ENCODE results near the gene ERG28. TPM values are rescaled to one million over a fixed set of nuclear protein-coding genes. Genes with fewer than 3 reads are reported as not detected.

ERG28 gene
- total and polyA plus RNA-seq, 2 donors (not counting 1 experiment from before 2014, with no cell fraction given), result 4.9 to 11.7 TPM

DNA sequence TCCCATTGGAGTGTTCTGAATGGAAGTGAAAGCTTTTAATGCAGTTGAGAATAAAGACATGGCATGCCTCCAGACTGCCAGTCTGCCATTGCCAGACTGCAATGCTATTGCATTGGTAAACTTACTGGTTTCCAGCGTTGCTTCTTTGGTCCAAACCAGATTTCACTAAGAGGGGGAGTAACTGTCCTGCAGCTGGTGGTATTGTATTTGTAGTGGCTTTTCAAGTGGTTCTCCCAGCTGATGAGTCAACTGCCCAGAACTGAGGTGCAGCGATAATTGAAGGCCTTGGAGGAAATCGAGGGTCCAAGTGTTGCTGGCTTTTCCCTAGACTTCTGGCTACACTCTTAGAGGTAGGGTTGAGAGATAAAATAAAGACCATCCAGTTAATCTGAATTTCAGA is 31.9 kb downstream of the ERG28 start:
- Histone ChIP-seq H2AFZ (ENCODE audit: insufficient read depth, low read depth, low read length, poor library complexity, severe bottlenecking) (no peak overlapping the region), H3K9me3 (ENCODE audit: control extremely low read depth in 1 of 3, control insufficient read depth in 2 of 3, insufficient read depth in 1 of 3, low read length in 2 of 3) (peaks cover 0 to 2% (median 0%) of the 10 kb centered on the region in 3 donors), H3K27ac (ENCODE audit: low read length in 2 of 2) (no peak overlapping the region), H3K79me2 (ENCODE audit: control insufficient read depth, insufficient read depth, low read length) (no peaks in the 10 kb centered on the region), H3K4me3 (ENCODE audit: control extremely low read depth in 1 of 5, extremely low read depth in 1 of 5, insufficient read depth in 1 of 5, low read depth in 2 of 5, low read length in 4 of 5) (no peak overlapping the region), H3K36me3 (replicated peaks in 1 of 2; ENCODE audit: control extremely low read depth in 1 of 2, control insufficient read depth in 1 of 2, extremely low read depth in 1 of 2, insufficient read depth in 2 of 2, low read length in 1 of 2) (no peaks in the 10 kb centered on the region), H4K20me1 (ENCODE audit: control insufficient read depth, insufficient read depth, low read length, poor library complexity, severe bottlenecking) (no peaks in the 10 kb centered on the region), H3K4me2 (replicated peaks; ENCODE audit: low read depth, low read length, poor library complexity, severe bottlenecking) (no peak overlapping the region), H3K4me1 (ENCODE audit: control insufficient read depth in 2 of 2, insufficient read depth in 2 of 2, low read length in 2 of 2) (peaks cover 4 to 5% of the 10 kb centered on the region in 2 donors), H3K27me3 (replicated peaks in 1 of 4; ENCODE audit: control extremely low read depth in 1 of 4, control insufficient read depth in 3 of 4, insufficient read depth in 4 of 4, low read length in 3 of 4) (peaks cover 0 to 15% (median 8%) of the 10 kb centered on the region in 4 experiments), H3K9ac (ENCODE audit: low read length) (no peak overlapping the region)
- peaks cover 7% of the 10 kb centered on the region for H3K4me1 Mint-ChIP-seq
- no peak overlapping the region for H3K27ac Mint-ChIP-seq
- no peak for ATAC-seq (ENCODE audit: low read depth)
- peaks cover 22% of the 10 kb centered on the region for H3K27me3 Mint-ChIP-seq
- no peaks in the 10 kb centered on the region for H3K9me3 Mint-ChIP-seq (ENCODE audit: insufficient read depth)
- 100% methylated on average over 1 of the region's 3 CpGs for WGBS (ENCODE audit: insufficient coverage)
- intact Hi-C loops (cut with micrococcal nuclease), result no loop called here
- DNase-seq, result no peak
- POLR2A ChIA-PET, result no interaction called here
- TF ChIP-seq, protein P1, sequence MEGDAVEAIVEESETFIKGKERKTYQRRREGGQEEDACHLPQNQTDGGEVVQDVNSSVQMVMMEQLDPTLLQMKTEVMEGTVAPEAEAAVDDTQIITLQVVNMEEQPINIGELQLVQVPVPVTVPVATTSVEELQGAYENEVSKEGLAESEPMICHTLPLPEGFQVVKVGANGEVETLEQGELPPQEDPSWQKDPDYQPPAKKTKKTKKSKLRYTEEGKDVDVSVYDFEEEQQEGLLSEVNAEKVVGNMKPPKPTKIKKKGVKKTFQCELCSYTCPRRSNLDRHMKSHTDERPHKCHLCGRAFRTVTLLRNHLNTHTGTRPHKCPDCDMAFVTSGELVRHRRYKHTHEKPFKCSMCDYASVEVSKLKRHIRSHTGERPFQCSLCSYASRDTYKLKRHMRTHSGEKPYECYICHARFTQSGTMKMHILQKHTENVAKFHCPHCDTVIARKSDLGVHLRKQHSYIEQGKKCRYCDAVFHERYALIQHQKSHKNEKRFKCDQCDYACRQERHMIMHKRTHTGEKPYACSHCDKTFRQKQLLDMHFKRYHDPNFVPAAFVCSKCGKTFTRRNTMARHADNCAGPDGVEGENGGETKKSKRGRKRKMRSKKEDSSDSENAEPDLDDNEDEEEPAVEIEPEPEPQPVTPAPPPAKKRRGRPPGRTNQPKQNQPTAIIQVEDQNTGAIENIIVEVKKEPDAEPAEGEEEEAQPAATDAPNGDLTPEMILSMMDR (IDR thresholded peaks at IDR 0.05), result no peak
- no peak for TF ChIP-seq EZH2 (IDR thresholded peaks at IDR 0.05; ENCODE audit: borderline replicate concordance, insufficient read depth, low read depth, low read length, poor library complexity, severe bottlenecking)
- H3K4me3 Mint-ChIP-seq, result no peak overlapping the region
- CTCF ChIA-PET, result interaction anchor here (0.5 to 2.0 kb wide), 2 partner anchors 25 to 1390 kb away, joined by 3 to 5 read pairs; partner anchors contain the start of gene VSX2

- H3K27me3 Mint-ChIP-seq, result peaks cover 27% of the 10 kb centered on the region
- no peak overlapping the region for H3K4me2 ChIP-seq (replicated peaks; ENCODE audit: low read depth, low read length, poor library complexity, severe bottlenecking)
- no peak overlapping the region for H3K27ac Mint-ChIP-seq
Observed at GRCh38 chr14:75627406-75627805, 33.3 kb downstream of the ERG28 start.

More at GRCh38 chr14:75627406-75627805, 33.3 kb downstream of the ERG28 start:
- no peak for DNase-seq
- Mint-ChIP-seq H3K4me3 (no peak overlapping the region), H3K9me3 (ENCODE audit: insufficient read depth) (no peaks in the 10 kb centered on the region), H3K4me1 (peaks cover 14% of the 10 kb centered on the region)
- no peaks in the 10 kb centered on the region for H3K79me2 ChIP-seq (ENCODE audit: control insufficient read depth, insufficient read depth, low read length)
- WGBS (ENCODE audit: insufficient coverage), result 100% methylated on average over 2 of the region's 4 CpGs
- H4K20me1 ChIP-seq (ENCODE audit: control insufficient read depth, insufficient read depth, low read length, poor library complexity, severe bottlenecking), result no peaks in the 10 kb centered on the region
- H3K9ac ChIP-seq (ENCODE audit: low read length), result no peak overlapping the region
- no peak overlapping the region for H2AFZ ChIP-seq (ENCODE audit: insufficient read depth, low read depth, low read length, poor library complexity, severe bottlenecking)
- ChIA-PET POLR2A (no interaction called here), CTCF (interaction anchor here (1.4 to 2.0 kb wide), 2 partner anchors 10 to 27 kb away, joined by 4 to 5 read pairs; no protein-coding TSS in a partner anchor)
- H3K27ac ChIP-seq (ENCODE audit: low read length in 2 of 2), result no peak overlapping the region
- H3K36me3 ChIP-seq (replicated peaks in 1 of 2; ENCODE audit: control extremely low read depth in 1 of 2, control insufficient read depth in 1 of 2, extremely low read depth in 1 of 2, insufficient read depth in 2 of 2, low read length in 1 of 2), result no peaks in the 10 kb centered on the region
- TF ChIP-seq EZH2 (IDR thresholded peaks at IDR 0.05; ENCODE audit: borderline replicate concordance, insufficient read depth, low read depth, low read length, poor library complexity, severe bottlenecking), result no peak
- TF ChIP-seq, protein P1 (IDR thresholded peaks at IDR 0.05), result no peak
- intact Hi-C loops (cut with micrococcal nuclease), result no loop called here
- H3K27me3 ChIP-seq (replicated peaks in 1 of 4; ENCODE audit: control extremely low read depth in 1 of 4, control insufficient read depth in 3 of 4, insufficient read depth in 4 of 4, low read length in 3 of 4), result peaks cover 0 to 15% (median 12%) of the 10 kb centered on the region in 4 experiments
- no peak overlapping the region for H3K4me3 ChIP-seq (ENCODE audit: control extremely low read depth in 1 of 5, extremely low read depth in 1 of 5, insufficient read depth in 1 of 5, low read depth in 2 of 5, low read length in 4 of 5)
- peaks cover 9 to 11% of the 10 kb centered on the region in 2 donors for H3K4me1 ChIP-seq (ENCODE audit: control insufficient read depth in 2 of 2, insufficient read depth in 2 of 2, low read length in 2 of 2)
- H3K9me3 ChIP-seq (ENCODE audit: control extremely low read depth in 1 of 3, control insufficient read depth in 2 of 3, insufficient read depth in 1 of 3, low read length in 2 of 3), result peaks cover 0 to 4% (median 0%) of the 10 kb centered on the region in 3 donors
- ATAC-seq (ENCODE audit: low read depth), result no peak
